HEK293 (cell line): ENCODE data around the gene PPP5C.

Experiments
- CTCF ChIA-PET: fragments of 350-600 bp; formaldehyde crosslinking; extraction: SDS; loops from one replicate; lab custom pipeline; 2021; ENCODE audit warnings: antibody characterized with exemption; lab: Yijun Ruan, JAX
- POLR2A ChIA-PET: fragments of 300-600 bp; formaldehyde crosslinking; extraction: SDS; loops from one replicate; lab custom pipeline; 2020; ENCODE audit warnings: antibody characterized with exemption, inconsistent platforms; lab: Yijun Ruan, JAX
- H3K27ac ChIP-seq: fragments of 200-500 bp; sonication (Bioruptor generic); 2 replicates; pipeline ENCODE4 v1.5.1; 2014; ENCODE audit warnings: low read depth, low read length, control low read depth, inconsistent platforms; ENCODE audit errors: extremely low read depth
- H3K36me3 ChIP-seq, 2 experiments: fragments of 200-500 bp in 1 of 2; sonication (Bioruptor generic) in 1 of 2; 1 replicate in 1 of 2; 2 replicates in 1 of 2; pipeline ENCODE4 v1.5.1; 2014 to 2017; ENCODE audit warnings: inconsistent platforms in 2 of 2, low read length in 2 of 2; ENCODE audit not compliant: control insufficient read depth in 2 of 2, insufficient read depth in 1 of 2
- H3K4me1 ChIP-seq: fragments of 200-500 bp; sonication (Bioruptor generic); 2 replicates; pipeline ENCODE4 v1.5.1; 2014; ENCODE audit warnings: mild to moderate bottlenecking, low read length, inconsistent platforms; ENCODE audit not compliant: control insufficient read depth, insufficient read depth
- H3K4me3 ChIP-seq: 2 replicates; pipeline ENCODE4 v1.5.1; 2011; ENCODE audit warnings: low read depth, mild to moderate bottlenecking, control low read depth, low read length, moderate library complexity
- H3K9me3 ChIP-seq: fragments of 200-500 bp; sonication (Bioruptor generic); 2 replicates; pipeline ENCODE4 v1.5.1; 2014; ENCODE audit warnings: low read depth, low read length, inconsistent platforms; ENCODE audit not compliant: control insufficient read depth, insufficient read depth
- ELK4 ChIP-seq: IDR thresholded peaks from 2 replicates; pipeline ENCODE4 v1.6.1; 2011; ENCODE audit warnings: mild to moderate bottlenecking, low read depth, low read length, borderline replicate concordance
- GLI2 ChIP-seq: fragments of 450-650 bp; formaldehyde crosslinking; IDR thresholded peaks from 2 replicates; pipeline ENCODE4; 2017; ENCODE audit warnings: missing biosample characterization, missing genetic modification characterization, low read depth, borderline replicate concordance
- MEIS1 ChIP-seq: sonication (generic); formaldehyde crosslinking; IDR thresholded peaks from 2 replicates; pipeline ENCODE4 v1.8.1; 2022; ENCODE audit warnings: missing genetic modification reagents, mild to moderate bottlenecking, borderline replicate concordance
- MYNN ChIP-seq: fragments of 450-650 bp; formaldehyde crosslinking; IDR thresholded peaks from 2 replicates; pipeline ENCODE4 v1.5.1; 2016; ENCODE audit warnings: missing biosample characterization, missing genetic modification characterization, borderline replicate concordance
- MZF1 ChIP-seq: fragments of 450-650 bp; formaldehyde crosslinking; IDR thresholded peaks from 2 replicates; pipeline ENCODE4 v1.5.1; 2017; ENCODE audit warnings: missing biosample characterization, missing genetic modification characterization, borderline replicate concordance
- PBX3 ChIP-seq: sonication (generic); formaldehyde crosslinking; IDR thresholded peaks from 2 replicates; pipeline ENCODE4 v1.8.1; 2022; ENCODE audit warnings: mild to moderate bottlenecking, moderate library complexity, missing genetic modification reagents
- PRDM4 ChIP-seq: fragments of 450-650 bp; formaldehyde crosslinking; IDR thresholded peaks from 2 replicates; pipeline ENCODE4 v1.5.1; 2017; ENCODE audit warnings: missing biosample characterization, missing genetic modification characterization
- SETDB1 ChIP-seq: IDR thresholded peaks from one replicate; pipeline ENCODE4 v1.6.1; 2017; ENCODE audit warnings: mild to moderate bottlenecking, low read length, moderate library complexity, mixed read lengths; ENCODE audit not compliant: insufficient read length
- ZBTB21 ChIP-seq: fragments of 450-650 bp; formaldehyde crosslinking; IDR thresholded peaks from 2 replicates; pipeline ENCODE4 v1.5.1; 2017; ENCODE audit warnings: missing biosample characterization, missing genetic modification characterization
- ZFP69B ChIP-seq: fragments of 450-650 bp; formaldehyde crosslinking; IDR thresholded peaks from 2 replicates; pipeline ENCODE4 v1.5.1; 2016; ENCODE audit warnings: missing biosample characterization, missing genetic modification characterization
- ZNF133 ChIP-seq: fragments of 450-650 bp; formaldehyde crosslinking; IDR thresholded peaks from 2 replicates; pipeline ENCODE4 v1.5.1; 2016; ENCODE audit warnings: missing biosample characterization, missing genetic modification characterization
- ZNF138 ChIP-seq: fragments of 450-650 bp; formaldehyde crosslinking; IDR thresholded peaks from 2 replicates; pipeline ENCODE4 v1.5.1; 2016; ENCODE audit warnings: missing biosample characterization, missing genetic modification characterization, borderline replicate concordance
- ZNF148 ChIP-seq: fragments of 450-650 bp; formaldehyde crosslinking; IDR thresholded peaks from 2 replicates; pipeline ENCODE4 v1.5.0; 2017; ENCODE audit warnings: missing biosample characterization, missing genetic modification characterization, borderline replicate concordance
- ZNF19 ChIP-seq: fragments of 450-650 bp; formaldehyde crosslinking; IDR thresholded peaks from 2 replicates; pipeline ENCODE4; 2016; ENCODE audit warnings: missing biosample characterization, missing genetic modification characterization, low read depth
- ZNF26 ChIP-seq: fragments of 450-650 bp; formaldehyde crosslinking; IDR thresholded peaks from 2 replicates; pipeline ENCODE4 v1.5.1; 2016; ENCODE audit warnings: missing biosample characterization, missing genetic modification characterization
- ZNF274 ChIP-seq, 2 experiments: fragments of 200-500 bp in 1 of 2; fragments of 450-650 bp in 1 of 2; sonication (Bioruptor generic) in 1 of 2; formaldehyde crosslinking in 1 of 2; IDR thresholded peaks; 2 replicates each; pipeline versions ENCODE4 v1.5.1 to v1.6.1; 2014 to 2016; ENCODE audit warnings: borderline replicate concordance in 1 of 2, inconsistent platforms in 1 of 2, low read length in 1 of 2, missing biosample characterization in 1 of 2, missing genetic modification characterization in 1 of 2
- ZNF416 ChIP-seq: fragments of 450-650 bp; formaldehyde crosslinking; IDR thresholded peaks from 2 replicates; pipeline ENCODE4 v1.5.1; 2016; ENCODE audit warnings: missing biosample characterization, missing genetic modification characterization
- ZNF423 ChIP-seq: fragments of 450-650 bp; formaldehyde crosslinking; IDR thresholded peaks from 2 replicates; pipeline ENCODE4 v1.5.1; 2016; ENCODE audit warnings: missing biosample characterization, missing genetic modification characterization
- ZNF433 ChIP-seq: fragments of 450-650 bp; formaldehyde crosslinking; IDR thresholded peaks from 2 replicates; pipeline ENCODE4 v1.5.1; 2016; ENCODE audit warnings: missing biosample characterization, missing genetic modification characterization, low read depth
- ZNF548 ChIP-seq: fragments of 450-650 bp; formaldehyde crosslinking; IDR thresholded peaks from 2 replicates; pipeline ENCODE4 v1.5.1; 2016; ENCODE audit warnings: missing biosample characterization, missing genetic modification characterization
- ZNF560 ChIP-seq: fragments of 450-650 bp; formaldehyde crosslinking; IDR thresholded peaks from 2 replicates; pipeline ENCODE4 v1.5.1; 2017; ENCODE audit warnings: missing biosample characterization, missing genetic modification characterization, borderline replicate concordance
- ZNF624 ChIP-seq: fragments of 450-650 bp; formaldehyde crosslinking; IDR thresholded peaks from 2 replicates; pipeline ENCODE4 v1.5.1; 2017; ENCODE audit warnings: missing biosample characterization, missing genetic modification characterization
- ZNF654 ChIP-seq: fragments of 450-650 bp; formaldehyde crosslinking; IDR thresholded peaks from 2 replicates; pipeline ENCODE4 v1.5.1; 2016; ENCODE audit warnings: low read depth, missing biosample characterization, missing genetic modification characterization
- ZSCAN30 ChIP-seq: fragments of 450-650 bp; IDR thresholded peaks from 2 replicates; pipeline ENCODE4 v1.5.1; 2018; ENCODE audit warnings: missing biosample characterization, mild to moderate bottlenecking, missing genetic modification characterization, moderate library complexity

Gene PPP5C

GRCh38 chr19:46357846-46358583 is 11.1 kb downstream of the PPP5C start:
- Histone ChIP-seq H3K4me3 (no peak overlapping the region), H3K4me1 (no peaks in the 10 kb centered on the region), H3K27ac (no peak overlapping the region), H3K36me3 (peaks cover 63 to 66% of the 10 kb centered on the region in 2 experiments), H3K9me3 (no peaks in the 10 kb centered on the region)
- ChIA-PET POLR2A (no interaction called here), CTCF (interaction anchor here (0.6 to 4.0 kb wide), 5 partner anchors 10 to 280 kb away, joined by 3 to 26 read pairs (median 5); partner anchors contain the start of gene PPP5C)
- TF ChIP-seq ZNF433 (tag by site-specific recombination), result no peak
- TF ChIP-seq ZFP69B (tag by site-specific recombination), result no peak
- no peak for TF ChIP-seq ZNF548 (tag by site-specific recombination)
- no peak for TF ChIP-seq MEIS1 (CRISPR knock-in tag)
- TF ChIP-seq ZNF654, result no peak
- no peak for TF ChIP-seq MYNN (tag by site-specific recombination)
- no peak for TF ChIP-seq ZSCAN30 (tag by site-specific recombination)
- TF ChIP-seq ZNF624 (tag by site-specific recombination), result no peak
- TF ChIP-seq ZNF19 (tag by site-specific recombination), result no peak
- no peak for TF ChIP-seq GLI2
- TF ChIP-seq ZNF26 (tag by site-specific recombination), result no peak
- TF ChIP-seq ZNF133 (tag by site-specific recombination), result no peak
- TF ChIP-seq MZF1, result no peak
- no peak for TF ChIP-seq ELK4
- no peak for TF ChIP-seq ZNF423
- TF ChIP-seq ZNF416 (tag by site-specific recombination), result no peak
- TF ChIP-seq ZNF560 (tag by site-specific recombination), result no peak
- TF ChIP-seq PRDM4 (tag by site-specific recombination), result no peak
- TF ChIP-seq, all 188 proteins: peak for 0

- POLR2A ChIA-PET, result interaction anchor here (0.6 to 1.2 kb wide), 3 partner anchors 8 to 1243 kb away, joined by 3 to 5 read pairs (median 4); no protein-coding TSS in a partner anchor
Measured at GRCh38 chr19:46361915-46362314, 15.0 kb downstream of the PPP5C start.

More at GRCh38 chr19:46361915-46362314, 15.0 kb downstream of the PPP5C start:
- Histone ChIP-seq H3K27ac (no peak overlapping the region), H3K9me3 (no peaks in the 10 kb centered on the region), H3K4me1 (0 out of 2 replicates have a peak, but pooled peaks cover 3% of the 10 kb centered on the region), H3K4me3 (no peak overlapping the region), H3K36me3 (peaks cover 52 to 67% of the 10 kb centered on the region in 2 experiments)
- CTCF ChIA-PET, result interaction anchor here (0.6 to 2.4 kb wide), 3 partner anchors 10 to 15 kb away, joined by 4 to 11 read pairs (median 6); partner anchors contain the start of gene PPP5C
- no peak for TF ChIP-seq PBX3 (CRISPR knock-in tag)
- no peak for TF ChIP-seq ZNF274 (IDR thresholded peaks at IDR 0.05; ENCODE audit: low read length)
- TF ChIP-seq ZNF274 (tag by site-specific recombination; IDR thresholded peaks at IDR 0.05; ENCODE audit: borderline replicate concordance), result no peak
- no peak for TF ChIP-seq ZNF138
- no peak for TF ChIP-seq ZNF148 (tag by site-specific recombination)
- no peak for TF ChIP-seq SETDB1
- no peak for TF ChIP-seq ZBTB21
